WTC11 (cell line): ENCODE results near the gene C11orf42. TPM values are rescaled to one million over a fixed set of nuclear protein-coding genes. Genes with fewer than 3 reads are reported as not detected.

Experiments used
- ATAC-seq: fragments of 200-7000 bp; cut with Tn5 transposase; 2 replicates; pipeline ENCODE4 v1.10.0; 2021; ENCODE audit warnings: mild to moderate bottlenecking, moderate library complexity
- CTCF ChIA-PET: fragments of 300-600 bp; sonication (Branson Sonifier 250); formaldehyde crosslinking; loops from one replicate; lab custom pipeline; 2021; ENCODE audit warnings: antibody characterized with exemption; lab: Charles Lee
- POLR2A ChIA-PET: fragments of 350-600 bp; sonication (Branson Sonifier 250); formaldehyde crosslinking; loops from one replicate; lab custom pipeline; 2021; ENCODE audit warnings: antibody characterized with exemption; lab: Charles Lee
- DNase-seq: peaks from one replicate; pipeline ENCODE4 v3.0.0; 2021; ENCODE audit warnings: low spot score
- H3K27ac Mint-ChIP-seq: 2 replicates; pipeline ENCODE4 v1.8.0; 2021; ENCODE audit warnings: mixed read lengths
- H3K27me3 Mint-ChIP-seq: 2 replicates; pipeline ENCODE4 v1.8.0; 2021; ENCODE audit warnings: low read depth, mild to moderate bottlenecking, moderate library complexity, mixed read lengths
- H3K36me3 Mint-ChIP-seq: 2 replicates; pipeline ENCODE4 v1.8.0; 2021; ENCODE audit warnings: mixed read lengths
- H3K4me1 Mint-ChIP-seq: 2 replicates; pipeline ENCODE4 v1.8.0; 2022; ENCODE audit warnings: mixed read lengths
- H3K4me3 Mint-ChIP-seq: 2 replicates; pipeline ENCODE4 v1.8.0; 2021; ENCODE audit warnings: mild to moderate bottlenecking, moderate library complexity, mixed read lengths
- H3K9me3 Mint-ChIP-seq: 2 replicates; pipeline ENCODE4 v1.8.0; 2021; ENCODE audit warnings: mixed read lengths
- AFF4 ChIP-seq: sonication (generic); formaldehyde crosslinking; IDR thresholded peaks from 2 replicates; pipeline ENCODE4 v1.8.1; 2023; ENCODE audit warnings: mild to moderate bottlenecking, missing genetic modification reagents, borderline replicate concordance
- ATF2 ChIP-seq: sonication (generic); formaldehyde crosslinking; IDR thresholded peaks from 2 replicates; pipeline ENCODE4 v1.8.1; 2022; ENCODE audit warnings: low read depth, missing genetic modification reagents, borderline replicate concordance
- CREB1 ChIP-seq: sonication (generic); formaldehyde crosslinking; IDR thresholded peaks from 2 replicates; pipeline ENCODE4 v1.8.0; 2023; ENCODE audit warnings: mild to moderate bottlenecking, missing genetic modification reagents
- ERG ChIP-seq: fragments of 250-450 bp; sonication (Bioruptor Pico); IDR thresholded peaks from 2 replicates; pipeline ENCODE4 v1.8.0; 2021; ENCODE audit warnings: mild to moderate bottlenecking
- FOXP1 ChIP-seq: sonication (generic); formaldehyde crosslinking; IDR thresholded peaks from 2 replicates; pipeline ENCODE4 v1.8.0; 2022; ENCODE audit warnings: missing genetic modification reagents, mild to moderate bottlenecking, moderate library complexity, borderline replicate concordance
- FOXP4 ChIP-seq: sonication (generic); formaldehyde crosslinking; IDR thresholded peaks from 2 replicates; pipeline ENCODE4 v1.8.0; 2022; ENCODE audit warnings: mild to moderate bottlenecking, missing genetic modification reagents
- MLX ChIP-seq: sonication (generic); formaldehyde crosslinking; IDR thresholded peaks from 2 replicates; pipeline ENCODE4 v1.8.1; 2023; ENCODE audit warnings: mild to moderate bottlenecking, missing genetic modification reagents, moderate library complexity
- MXD4 ChIP-seq: fragments of 250-450 bp; sonication (Bioruptor Pico); IDR thresholded peaks from 2 replicates; pipeline ENCODE4 v1.8.0; 2021; ENCODE audit warnings: mild to moderate bottlenecking, moderate library complexity, borderline replicate concordance
- NFYB ChIP-seq: sonication (generic); formaldehyde crosslinking; conservative IDR thresholded peaks from 2 replicates; pipeline ENCODE4 v1.8.0; 2022; ENCODE audit warnings: low read depth, missing genetic modification reagents
- OVOL2 ChIP-seq: fragments of 250-450 bp; sonication (Bioruptor Pico); IDR thresholded peaks from 2 replicates; pipeline ENCODE4 v1.9.0; 2021; ENCODE audit warnings: mild to moderate bottlenecking, borderline replicate concordance
- PREB ChIP-seq: sonication (generic); formaldehyde crosslinking; IDR thresholded peaks from 2 replicates; pipeline ENCODE4 v1.8.1; 2022; ENCODE audit warnings: mild to moderate bottlenecking, missing genetic modification reagents, moderate library complexity, borderline replicate concordance
- RORB ChIP-seq: fragments of 250-450 bp; sonication (Bioruptor Pico); IDR thresholded peaks from 2 replicates; pipeline ENCODE4 v1.9.0; 2021; ENCODE audit warnings: mild to moderate bottlenecking
- ZNF138 ChIP-seq: sonication (generic); formaldehyde crosslinking; conservative IDR thresholded peaks from 2 replicates; pipeline ENCODE4 v1.8.1; 2022; ENCODE audit warnings: mild to moderate bottlenecking, moderate library complexity, missing genetic modification reagents
- ZNF219 ChIP-seq: sonication (generic); formaldehyde crosslinking; IDR thresholded peaks from 2 replicates; pipeline ENCODE4 v1.8.0; 2023; ENCODE audit warnings: missing genetic modification reagents, mild to moderate bottlenecking, borderline replicate concordance
- ZNF396 ChIP-seq: fragments of 250-450 bp; sonication (Bioruptor Pico); IDR thresholded peaks from 2 replicates; pipeline ENCODE4 v1.8.0; 2021; ENCODE audit warnings: mild to moderate bottlenecking, moderate library complexity, borderline replicate concordance
- total RNA-seq: library from RNA; stranded (reverse); gene quantifications from 3 replicates; pipeline ENCODE4 v1.2.3, GENCODE V29; 2021

The C11orf42 gene
- total RNA-seq, 1 experiment from 2014 or later = not detected

- Mint-ChIP-seq H3K4me1 (no peaks in the 10 kb centered on the region), H3K36me3 (no peaks in the 10 kb centered on the region), H3K9me3 (peaks cover 3% of the 10 kb centered on the region), H3K27me3 (no peaks in the 10 kb centered on the region), H3K27ac (no peak overlapping the region), H3K4me3 (no peak overlapping the region)
- POLR2A ChIA-PET = no interaction called here
- no peak for TF ChIP-seq ZNF138 (CRISPR knock-in tag)
- TF ChIP-seq FOXP4 (CRISPR knock-in tag) = no peak
- no peak for TF ChIP-seq ATF2 (CRISPR knock-in tag)
- no peak for TF ChIP-seq ERG (CRISPR knock-in tag)
- no peak for TF ChIP-seq ZNF396 (CRISPR knock-in tag)
- TF ChIP-seq FOXP1 (CRISPR knock-in tag) = no peak
- TF ChIP-seq MLX (CRISPR knock-in tag) = no peak
- TF ChIP-seq ZNF219 (CRISPR knock-in tag) = no peak
- no peak for TF ChIP-seq OVOL2
- TF ChIP-seq CREB1 (CRISPR knock-in tag) = no peak
- TF ChIP-seq NFYB (CRISPR knock-in tag) = no peak
- no peak for TF ChIP-seq AFF4 (CRISPR knock-in tag)
- TF ChIP-seq RORB (CRISPR knock-in tag) = no peak
- TF ChIP-seq PREB (CRISPR knock-in tag) = no peak
- no peak for TF ChIP-seq MXD4
- CTCF ChIA-PET = no interaction called here
- ATAC-seq (no peak), DNase-seq (no peak)
Measured at GRCh38 chr11:6194065-6194581, 11.2 kb upstream of the C11orf42 start.
